ENCODE measurements around the gene CARD11.

- TF ChIP-seq CTCF (IDR thresholded peaks at IDR 0.05; ENCODE audit: insufficient read depth, low read length) (no peak), REST (IDR thresholded peaks at IDR 0.05; ENCODE audit: insufficient replicate concordance, low read depth) (no peak)
These were observed 170.5 kb downstream of the CARD11 start for GRCh38 chr7:2873146-2873545.

Measured in HL-60 (cell line).